Upper lobe of left lung (tissue), 4 donors: Measurements from ENCODE around the gene ZNF681.

Experiments
- CTCF ChIP-seq, 6 experiments: fragments of 450-650 bp in 4 of 6; fragments of 200-600 bp in 2 of 6; sonication (generic) in 2 of 6; IDR thresholded peaks; one replicate each; pipeline ENCODE4 v1.5.1; 2016 to 2019; ENCODE audit warnings: antibody characterized with exemption in 6 of 6
- POLR2A ChIP-seq, 4 donors: fragments of 450-650 bp; IDR thresholded peaks; one replicate each; pipeline ENCODE4 v1.5.1; 2016 to 2017; ENCODE audit warnings: antibody characterized with exemption in 4 of 4, mild to moderate bottlenecking in 2 of 4

- TF ChIP-seq POLR2A (IDR thresholded peaks at IDR 0.05): no peak
- TF ChIP-seq CTCF (IDR thresholded peaks at IDR 0.05): no peak
These were observed 19.9 kb upstream of the ZNF681 start for GRCh38 chr19:23778566-23778965.
